DMS79 treated with DMSO at 0.1 percent for 48 hours (cell line): ENCODE measurements around the gene PARVB.
A peak's percentile ranks its signal among the peaks of the same experiment; 100 is the strongest.
"Not testable (repeated sequence)": the region's sequence is repeated elsewhere in the genome, so short reads cannot be mapped to it uniquely, and the experiment has no call there.

Experiments
- DNase-seq: peaks from one replicate; lab custom pipeline; 2025; lab: John Stamatoyannopoulos, UW

PARVB gene

DNA sequence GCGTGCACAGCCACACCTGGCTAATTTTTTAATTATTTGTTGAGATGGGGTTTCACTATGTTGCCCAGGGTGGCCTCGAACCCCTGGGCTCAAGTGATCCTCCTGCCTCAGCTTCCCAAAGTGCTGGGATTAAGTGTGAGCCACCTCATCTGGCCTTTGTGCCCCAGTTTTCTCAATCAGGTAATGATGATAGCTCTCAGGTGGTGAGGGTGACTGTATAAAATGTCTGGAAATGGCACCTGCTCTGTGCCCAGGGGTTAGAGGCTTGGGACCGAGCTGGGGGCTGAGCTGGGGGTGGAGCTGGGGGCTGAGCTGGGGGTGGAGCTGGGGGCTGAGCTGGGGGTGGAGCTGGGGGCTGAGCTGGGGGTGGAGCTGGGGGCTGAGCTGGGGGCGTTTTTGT, 32.5 kb downstream of the PARVB start:
- not testable (repeated sequence) for DNase-seq

DNA sequence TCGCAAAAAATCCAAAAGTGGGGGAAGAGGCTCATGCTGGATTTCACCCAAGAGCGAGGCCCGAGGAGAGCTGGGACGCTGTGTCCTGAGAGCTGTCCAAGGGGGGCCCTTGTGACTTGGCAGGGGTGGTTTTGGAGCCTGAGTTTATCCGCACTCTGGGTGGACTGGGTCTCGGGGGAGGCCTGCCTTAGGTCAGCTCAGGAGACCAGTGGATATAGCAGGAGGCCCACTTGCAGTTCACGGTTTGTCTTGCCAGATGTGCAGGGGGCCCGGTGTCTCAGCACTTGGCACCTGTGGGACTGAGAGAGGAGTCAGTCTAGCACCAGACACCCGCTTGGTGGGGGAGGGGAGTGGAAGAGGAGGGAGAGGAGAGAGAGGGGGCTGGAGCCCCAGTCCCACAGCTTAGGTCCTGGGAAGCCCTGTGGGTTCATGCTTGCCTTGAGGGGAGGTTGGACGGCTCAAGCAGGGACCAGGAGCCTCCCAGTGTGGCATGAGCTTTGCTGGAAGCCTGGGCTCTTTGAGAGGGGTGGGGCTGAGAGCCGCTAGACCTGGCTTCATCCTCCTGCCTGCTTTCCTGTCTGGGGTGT, 33.4 kb downstream of the PARVB start:
- no peak for DNase-seq

DNA sequence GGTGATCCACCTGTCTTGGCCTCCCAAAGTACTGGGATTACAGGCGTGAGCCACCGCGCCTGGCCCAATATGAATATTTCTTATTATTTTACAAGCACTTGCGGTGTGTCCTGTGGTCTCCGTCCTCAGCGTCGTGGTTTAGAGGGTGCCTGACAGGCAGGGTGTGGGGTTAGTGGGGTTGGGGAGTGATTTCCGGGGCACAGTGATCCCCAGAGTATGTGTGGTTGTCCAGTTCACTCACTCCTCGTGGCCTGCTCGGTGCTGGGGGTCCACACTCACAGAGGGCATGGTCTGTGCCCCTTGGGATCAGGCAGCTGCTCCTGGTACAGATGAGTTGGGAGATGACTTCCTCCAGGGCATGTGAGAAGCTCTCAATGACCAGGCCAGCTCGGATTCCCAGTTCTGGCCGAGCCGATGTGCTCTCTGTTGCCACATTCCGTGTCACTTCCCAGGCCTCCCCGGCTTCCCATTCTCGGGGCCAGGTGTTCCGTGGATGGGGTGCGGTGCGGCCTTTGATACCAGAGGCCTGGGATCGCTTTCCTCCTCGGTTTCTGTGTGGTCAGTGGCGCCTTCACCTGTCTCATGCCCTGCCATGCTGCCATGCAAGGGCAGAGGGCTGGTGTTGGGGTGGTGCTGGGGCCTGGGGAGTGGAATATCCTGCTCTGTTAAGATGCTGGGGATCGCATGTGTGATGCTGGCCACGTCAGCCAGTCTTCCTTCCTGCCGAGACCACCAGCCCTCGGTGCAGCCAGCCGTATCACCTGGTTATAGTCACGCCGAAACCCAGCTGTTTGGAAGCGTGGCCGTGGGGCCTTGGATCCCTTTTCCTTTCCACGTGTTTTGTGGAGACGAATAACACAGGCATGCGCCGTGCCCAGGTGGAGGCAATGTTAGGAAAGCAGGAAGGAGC, 39.6 kb downstream of the PARVB start:
- DNase-seq, result no peak

- DNase-seq, result no peak
Observed at GRCh38 chr22:44067033-44067432, 42.9 kb downstream of the PARVB start.

DNA sequence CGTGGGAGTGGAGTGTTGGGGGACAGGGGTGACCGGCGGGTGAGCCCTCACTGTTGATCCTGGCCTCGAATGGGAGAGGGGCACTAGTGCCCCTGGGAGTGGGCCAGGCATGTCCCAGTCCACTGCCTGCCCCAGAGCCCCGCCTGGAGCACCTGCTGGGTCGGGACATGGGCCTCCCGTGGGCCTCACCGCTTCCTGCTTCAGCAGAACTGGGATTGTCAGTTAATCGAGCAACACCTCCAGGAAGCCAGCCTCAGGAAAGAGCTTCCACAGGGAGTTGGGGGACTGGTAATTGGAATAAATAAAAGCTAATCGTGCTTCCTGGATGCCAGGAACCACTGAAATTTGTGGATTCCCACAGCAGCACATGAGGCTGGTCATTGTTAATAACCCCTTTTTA, 43.8 kb downstream of the PARVB start:
- no peak for DNase-seq

DNA sequence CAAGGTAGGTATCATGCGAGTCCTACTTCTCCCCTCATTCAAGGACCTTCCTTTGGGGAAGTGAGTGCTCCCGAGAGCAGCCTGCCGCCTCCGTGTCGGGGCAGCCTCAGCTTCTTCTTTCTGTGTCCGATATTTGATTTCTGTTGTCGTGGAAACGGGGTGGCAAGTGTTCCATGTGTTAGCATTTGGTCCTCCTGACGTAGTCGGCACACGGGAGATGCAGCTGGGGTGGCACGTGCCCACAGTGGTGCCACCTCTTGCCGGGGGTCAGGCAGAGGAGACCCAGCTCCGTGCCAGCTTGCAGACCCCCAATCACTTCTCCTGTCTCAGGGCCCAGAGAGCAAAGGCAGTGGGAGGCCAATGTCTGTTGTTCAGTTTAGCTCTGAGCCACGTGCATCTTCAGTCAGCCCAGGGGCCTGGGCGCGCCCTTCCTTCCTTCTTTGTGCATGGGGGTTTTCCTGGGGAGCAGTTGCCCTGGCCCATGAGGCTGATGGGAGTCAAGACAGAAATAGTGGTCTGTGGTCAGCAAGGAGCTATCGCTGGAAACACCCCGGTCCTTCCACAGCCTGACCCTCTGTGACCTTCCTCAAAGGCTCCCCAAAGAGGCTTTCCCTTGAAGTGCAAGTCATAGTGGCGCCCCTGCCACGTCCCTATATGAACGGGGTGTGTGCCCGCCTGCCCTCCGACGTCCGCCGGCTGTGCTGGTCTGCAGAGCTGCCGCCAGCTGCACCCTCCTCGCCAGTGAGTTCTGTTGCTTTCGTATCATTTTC, 44.5 kb downstream of the PARVB start:
- DNase-seq, result no peak

DNA sequence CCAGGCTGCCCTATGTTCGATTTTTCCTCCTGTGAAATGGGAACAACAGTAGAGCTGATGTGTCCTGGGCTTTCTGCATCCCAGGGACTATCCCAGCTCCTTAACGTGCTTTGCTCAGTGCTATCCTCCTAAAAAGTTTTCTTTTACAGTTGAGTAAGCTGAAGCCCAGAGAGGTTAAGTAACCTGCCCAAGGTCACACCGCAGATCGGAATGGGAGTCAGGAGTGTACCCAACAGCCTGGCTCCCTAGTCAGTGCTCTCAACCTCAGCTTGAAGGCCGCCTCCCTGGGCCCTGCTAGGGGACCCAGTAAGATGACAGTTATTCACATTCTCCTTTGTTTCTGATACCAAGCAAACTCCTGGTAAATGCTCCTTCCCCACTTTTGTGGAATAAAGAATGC, 45.9 kb downstream of the PARVB start:
- DNase-seq, result no peak

- no peak for DNase-seq
Observed at GRCh38 chr22:44071781-44072326, 47.8 kb downstream of the PARVB start.

GRCh38 chr22:44074337-44074984, 50.4 kb downstream of the PARVB start:
- DNase-seq, result no peak

DNA sequence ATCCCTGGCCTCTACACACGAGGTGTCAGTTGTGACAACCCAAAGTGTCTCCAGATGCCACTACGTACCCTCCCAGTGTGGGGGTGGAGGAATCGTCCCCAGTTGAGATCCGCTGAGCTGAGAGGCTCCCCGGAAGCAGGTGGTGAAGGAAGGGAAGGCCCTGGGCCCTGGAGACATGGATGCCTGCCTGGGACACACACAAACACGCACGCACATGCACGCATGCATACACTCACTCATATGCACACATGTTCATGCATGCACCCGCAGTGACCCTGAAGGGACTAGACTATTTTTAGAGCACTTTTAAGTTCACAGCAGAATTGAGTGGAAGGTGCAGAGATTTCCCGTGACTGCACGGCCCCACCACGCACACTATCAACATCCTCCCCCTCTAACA, 50.9 kb downstream of the PARVB start:
- no peak for DNase-seq

DNA sequence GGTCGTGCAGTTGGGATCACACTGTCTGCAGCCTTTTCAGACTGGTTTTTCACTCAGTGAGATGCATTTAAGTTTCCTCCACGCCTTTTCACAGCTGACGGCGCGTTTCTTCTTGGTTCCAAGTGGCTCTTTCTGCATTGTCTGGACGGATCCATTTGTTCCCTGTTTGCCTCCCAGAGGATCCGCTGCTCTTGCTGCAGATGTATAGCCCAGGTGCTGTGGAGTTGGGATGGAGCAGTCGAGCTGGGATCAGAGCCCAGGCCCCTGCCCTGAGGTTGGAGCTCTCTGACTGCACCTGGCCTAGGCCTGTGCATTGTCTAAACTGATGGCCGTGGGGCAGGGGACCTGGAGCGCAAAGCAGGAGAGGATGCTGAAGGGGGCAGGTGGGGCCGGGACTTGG, 51.6 kb downstream of the PARVB start:
- no peak for DNase-seq

- DNase-seq, result no peak
Observed at GRCh38 chr22:44076825-44077224, 52.7 kb downstream of the PARVB start.

DNA sequence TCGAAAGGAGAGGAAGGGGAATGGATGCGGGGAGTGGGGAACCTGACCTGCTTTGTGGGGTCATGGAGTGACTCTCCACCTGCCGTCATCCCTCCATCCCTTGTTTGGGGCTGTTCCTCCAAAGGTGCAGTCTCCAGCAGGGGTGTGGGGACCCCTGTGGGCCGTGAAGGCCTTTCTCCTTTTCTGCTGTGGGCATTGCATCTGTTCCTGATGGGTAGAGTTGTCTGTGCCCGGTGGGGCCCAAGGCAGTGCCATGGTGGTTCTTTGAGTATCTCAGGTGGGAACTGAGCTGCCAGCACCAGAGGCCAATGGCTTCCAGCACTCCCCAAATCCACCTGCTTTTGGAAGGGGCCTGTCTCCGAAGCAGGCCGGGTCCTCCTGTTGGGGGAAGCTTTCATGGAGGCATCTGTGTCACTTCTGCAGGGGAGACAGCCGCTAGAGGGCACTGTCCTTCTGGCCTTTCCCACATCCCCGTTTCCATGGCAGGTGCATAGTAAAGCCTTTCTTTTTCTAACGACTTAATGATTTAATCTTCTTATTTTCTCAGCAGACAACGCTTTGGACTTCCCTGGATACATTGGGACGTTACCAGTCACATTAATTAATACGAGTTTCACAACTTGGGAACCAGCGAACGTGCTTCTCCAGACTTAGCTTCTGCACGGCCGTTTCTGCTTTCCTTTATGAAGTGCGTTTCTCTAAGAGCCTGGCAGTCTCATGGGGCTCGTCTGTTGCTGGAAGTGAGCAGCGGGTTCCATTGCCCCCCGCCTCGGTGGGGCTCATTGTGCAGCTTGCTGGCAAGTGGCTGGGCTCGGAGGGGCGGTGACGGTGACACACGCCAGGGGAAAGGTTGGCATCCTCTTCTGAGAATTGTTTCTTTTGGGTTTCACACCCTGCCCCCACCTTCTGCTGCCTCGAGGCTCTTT, 57.1 kb downstream of the PARVB start:
- DNase-seq, result peak; percentile 53

- DNase-seq, result no peak
Observed at GRCh38 chr22:44082801-44083200, 58.7 kb downstream of the PARVB start.

GRCh38 chr22:44084044-44084772, 60.1 kb downstream of the PARVB start:
- no peak for DNase-seq

DNA sequence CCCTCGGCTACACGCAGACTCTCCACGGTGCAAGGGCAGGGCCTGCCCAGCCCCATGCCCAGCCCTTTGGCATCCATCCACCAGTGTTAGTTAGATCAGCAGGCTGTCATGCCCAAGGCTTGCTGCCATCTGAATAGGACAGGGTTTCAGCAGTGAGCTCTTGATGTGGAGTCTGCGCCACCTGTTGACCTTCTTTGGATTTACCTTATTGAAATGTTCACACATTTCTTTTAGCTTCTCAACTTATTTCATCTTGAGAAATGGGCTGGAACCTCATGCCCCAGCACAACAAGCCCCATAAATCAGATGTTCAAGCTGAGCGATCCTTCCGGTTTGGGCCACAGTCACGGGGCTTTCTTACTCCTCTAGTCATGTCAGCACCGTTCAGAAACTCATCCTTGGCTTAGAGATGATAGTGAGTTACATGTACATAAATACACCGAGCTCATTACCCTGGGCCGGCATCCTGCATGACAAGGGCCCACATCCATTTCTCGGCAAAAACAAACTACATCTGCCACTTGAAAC, 61.7 kb downstream of the PARVB start:
- DNase-seq, result peak; percentile 65

- DNase-seq, result peak; percentile 44
Observed at GRCh38 chr22:44086271-44087088, 62.4 kb downstream of the PARVB start.

DNA sequence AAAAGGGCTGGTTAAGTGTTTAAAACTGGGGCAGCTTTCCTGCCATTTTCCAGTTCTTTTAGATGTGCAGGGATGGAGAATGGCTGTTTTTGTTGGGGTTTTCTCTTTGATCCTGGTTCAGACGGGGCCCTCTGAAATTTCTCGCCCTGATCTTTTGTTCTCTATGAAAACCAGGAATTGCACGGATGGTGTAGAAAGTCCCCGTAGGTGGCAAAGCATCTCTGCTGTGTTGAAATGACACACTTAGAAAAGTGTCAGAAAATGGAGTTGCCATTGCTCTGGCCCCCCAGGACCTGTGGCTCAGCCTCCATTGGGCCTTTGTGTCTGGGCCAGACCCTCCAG, 63.0 kb downstream of the PARVB start:
- DNase-seq, result no peak

DNA sequence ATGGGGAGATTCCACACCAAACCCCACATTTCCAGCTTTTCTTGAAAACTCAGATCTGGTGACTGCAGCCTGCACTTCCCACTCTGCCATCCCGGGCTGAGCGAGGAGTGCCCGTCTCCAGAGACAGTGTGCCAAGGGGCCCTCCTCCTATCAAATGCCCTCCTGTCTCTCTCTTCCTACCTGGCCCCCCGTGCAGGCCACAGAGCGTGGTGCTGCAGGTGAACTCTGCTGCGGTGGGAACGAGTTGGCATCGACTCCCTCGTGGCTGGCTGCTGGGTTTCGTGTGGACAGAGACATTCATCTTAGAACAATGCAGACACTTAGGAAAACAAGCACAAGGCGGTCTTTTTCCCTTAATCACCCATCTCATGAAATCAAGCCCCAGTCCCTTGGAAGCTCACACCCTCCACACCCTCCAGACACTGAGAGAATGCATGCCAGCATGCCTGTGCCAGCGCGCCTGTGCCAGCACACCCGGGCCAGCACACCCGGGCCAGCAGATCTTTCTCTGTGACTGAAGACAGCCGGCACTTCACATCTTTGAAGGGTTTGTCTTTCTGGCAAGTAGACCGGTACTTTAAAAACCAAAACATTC, 65.0 kb downstream of the PARVB start:
- DNase-seq, result peak; percentile 29
